Subcutaneous abdominal adipose tissue (tissue), 5 donors: ENCODE measurements around the gene ACOX1.

Source experiments
- H3K27ac ChIP-seq: one replicate; pipeline ENCODE4 v1.7.0; 2013; ENCODE audit warnings: low read depth, mild to moderate bottlenecking, inconsistent platforms, low read length, moderate library complexity
- H3K27me3 ChIP-seq, 5 donors: one replicate each; pipeline ENCODE4 v1.7.0; 2013; ENCODE audit warnings: low read length in 5 of 5, inconsistent platforms in 1 of 5; ENCODE audit not compliant: control insufficient read depth in 5 of 5, insufficient read depth in 4 of 5
- H3K36me3 ChIP-seq, 5 donors: one replicate each; pipeline ENCODE4 v1.7.0; 2013; ENCODE audit warnings: low read length in 5 of 5; ENCODE audit not compliant: control insufficient read depth in 5 of 5, insufficient read depth in 5 of 5
- H3K4me1 ChIP-seq, 5 donors: one replicate each; pipeline ENCODE4 v1.7.0; 2013; ENCODE audit warnings: low read length in 5 of 5, mild to moderate bottlenecking in 3 of 5, moderate library complexity in 1 of 5; ENCODE audit not compliant: control insufficient read depth in 5 of 5, insufficient read depth in 5 of 5
- H3K4me3 ChIP-seq, 5 donors: one replicate each; pipeline ENCODE4 v1.7.0; 2013; ENCODE audit warnings: low read length in 5 of 5, low read depth in 1 of 5
- H3K9ac ChIP-seq, 5 donors: one replicate each; pipeline ENCODE4 v1.7.0; 2013; ENCODE audit warnings: low read length in 5 of 5, mild to moderate bottlenecking in 4 of 5, moderate library complexity in 3 of 5
- H3K9me3 ChIP-seq, 5 donors: one replicate each; pipeline ENCODE4 v1.7.0; 2013; ENCODE audit warnings: low read length in 5 of 5; ENCODE audit not compliant: control insufficient read depth in 5 of 5
- donor health status: healthy.
- donor health status: healthy.
- donor health status: healthy.
- donor health status: healthy.
- donor health status: healthy.

Gene ACOX1

GRCh38 chr17:75922963-75923874 lies 55.7 kb downstream of the ACOX1 start:
- Histone ChIP-seq H3K27ac (no peak overlapping the region), H3K9me3 (no peaks in the 10 kb centered on the region), H3K36me3 (peaks cover 0 to 37% (median 24%) of the 10 kb centered on the region in 5 donors), H3K27me3 (no peaks in the 10 kb centered on the region), H3K4me1 (peaks cover 0 to 5% (median 0%) of the 10 kb centered on the region in 5 donors), H3K4me3 (no peak overlapping the region), H3K9ac (no peak overlapping the region)

- Histone ChIP-seq H3K4me3 (no peak overlapping the region), H3K9me3 (no peaks in the 10 kb centered on the region), H3K27ac (no peak overlapping the region), H3K36me3 (peaks cover 0 to 45% (median 29%) of the 10 kb centered on the region in 5 donors), H3K4me1 (peaks cover 0 to 5% (median 0%) of the 10 kb centered on the region in 5 donors), H3K9ac (no peak overlapping the region), H3K27me3 (no peaks in the 10 kb centered on the region)
Observed at GRCh38 chr17:75922173-75922961, 56.6 kb downstream of the ACOX1 start.

GRCh38 chr17:75921596-75921995 lies 57.4 kb downstream of the ACOX1 start:
- no peaks in the 10 kb centered on the region for H3K27me3 ChIP-seq
- H3K36me3 ChIP-seq, result peaks cover 0 to 47% (median 28%) of the 10 kb centered on the region in 5 donors
- no peak overlapping the region for H3K9ac ChIP-seq
- peaks cover 0 to 5% (median 0%) of the 10 kb centered on the region in 5 donors for H3K4me1 ChIP-seq
- H3K9me3 ChIP-seq, result no peaks in the 10 kb centered on the region
- H3K4me3 ChIP-seq, result no peak overlapping the region
- no peak overlapping the region for H3K27ac ChIP-seq

- H3K4me1 ChIP-seq, result peaks cover 0 to 5% (median 0%) of the 10 kb centered on the region in 5 donors
- no peaks in the 10 kb centered on the region for H3K9me3 ChIP-seq
- H3K4me3 ChIP-seq, result no peak overlapping the region
- no peaks in the 10 kb centered on the region for H3K27me3 ChIP-seq
- H3K27ac ChIP-seq, result no peak overlapping the region
- no peak overlapping the region for H3K9ac ChIP-seq
- H3K36me3 ChIP-seq, result peaks cover 0 to 33% (median 17%) of the 10 kb centered on the region in 5 donors
Observed at GRCh38 chr17:75920045-75920560, 58.9 kb downstream of the ACOX1 start.

GRCh38 chr17:75919611-75920010 lies 59.4 kb downstream of the ACOX1 start:
- Histone ChIP-seq H3K9me3 (no peaks in the 10 kb centered on the region), H3K27me3 (no peaks in the 10 kb centered on the region), H3K36me3 (peaks cover 0 to 35% (median 20%) of the 10 kb centered on the region in 5 donors), H3K4me3 (no peak overlapping the region), H3K9ac (no peak overlapping the region), H3K4me1 (peaks cover 0 to 5% (median 0%) of the 10 kb centered on the region in 5 donors), H3K27ac (no peak overlapping the region)

DNA sequence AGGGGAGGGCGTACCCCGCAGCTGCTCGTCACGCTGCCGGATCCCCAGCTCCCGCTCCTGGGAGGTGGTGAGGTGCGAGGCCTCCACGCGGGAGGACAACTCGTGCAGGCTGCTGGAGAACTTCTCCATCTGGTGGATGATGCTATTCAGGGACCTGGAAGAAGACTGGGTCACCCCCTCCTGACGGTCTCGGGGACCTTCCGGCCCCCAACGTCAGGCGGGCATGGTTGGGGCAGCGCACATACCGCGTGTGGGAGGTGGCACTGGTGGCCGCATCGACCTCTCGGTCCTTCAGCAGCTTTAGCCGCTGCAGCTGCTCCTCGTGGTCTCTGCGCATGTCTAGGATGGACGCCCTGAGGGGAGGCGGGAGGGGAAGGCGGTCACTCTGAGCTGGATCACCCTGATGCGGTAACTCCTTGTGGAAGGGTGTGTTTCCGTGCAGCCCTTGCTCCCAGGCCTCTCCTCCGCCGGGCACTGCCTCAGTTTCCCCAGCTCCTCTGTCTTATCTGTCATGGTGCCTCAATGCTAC lies 61.0 kb downstream of the ACOX1 start:
- no peaks in the 10 kb centered on the region for H3K9me3 ChIP-seq
- no peak overlapping the region for H3K9ac ChIP-seq
- peaks cover 0 to 5% (median 0%) of the 10 kb centered on the region in 5 donors for H3K4me1 ChIP-seq
- H3K27me3 ChIP-seq, result no peaks in the 10 kb centered on the region
- peaks cover 0 to 45% (median 26%) of the 10 kb centered on the region in 5 donors for H3K36me3 ChIP-seq
- no peak overlapping the region for H3K4me3 ChIP-seq
- no peak overlapping the region for H3K27ac ChIP-seq

DNA sequence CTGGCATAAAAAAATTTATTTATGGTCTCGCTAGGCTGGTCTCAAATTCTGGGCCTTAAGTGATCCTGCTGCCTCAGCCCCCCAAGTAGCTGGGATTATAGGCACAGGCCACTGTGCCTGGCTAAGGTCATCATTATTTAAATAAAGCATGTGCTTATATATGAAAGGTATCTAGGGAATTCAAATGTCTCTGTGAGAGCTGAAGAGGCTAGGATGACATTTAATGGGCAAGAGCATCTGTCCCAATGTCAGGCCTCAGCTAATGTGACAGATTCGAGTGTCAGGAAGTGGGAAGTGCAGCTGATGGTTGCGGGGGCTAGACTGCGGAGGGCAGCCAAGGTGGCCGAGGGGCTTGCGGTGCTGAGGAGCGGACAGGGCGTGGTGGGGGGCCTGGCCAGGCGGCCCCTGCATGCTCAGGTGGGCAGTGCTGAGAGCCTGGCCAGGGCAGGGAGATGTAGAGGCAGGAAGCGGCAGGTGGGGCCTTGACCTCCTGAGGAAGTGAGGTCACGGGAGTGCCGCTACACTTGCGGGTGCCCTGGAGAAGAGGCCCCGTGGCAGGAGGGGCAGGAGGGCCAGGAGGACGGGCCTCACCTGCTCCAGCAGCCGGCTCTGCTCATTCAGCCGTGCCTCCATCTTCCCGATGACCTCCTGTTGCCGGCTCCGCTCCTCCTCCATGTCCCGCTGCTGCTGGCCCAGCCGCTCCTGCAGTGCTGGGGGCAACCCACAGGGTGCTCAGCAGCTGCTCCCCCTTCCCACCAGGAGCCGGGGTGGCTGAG lies 61.6 kb downstream of the ACOX1 start:
- Histone ChIP-seq H3K27ac (no peak overlapping the region), H3K9me3 (no peaks in the 10 kb centered on the region), H3K36me3 (peaks cover 0 to 42% (median 25%) of the 10 kb centered on the region in 5 donors), H3K4me3 (no peak overlapping the region), H3K9ac (no peak overlapping the region), H3K27me3 (no peaks in the 10 kb centered on the region), H3K4me1 (peaks cover 0 to 5% (median 0%) of the 10 kb centered on the region in 5 donors)

GRCh38 chr17:75915268-75915667 lies 63.7 kb downstream of the ACOX1 start:
- Histone ChIP-seq H3K4me3 (no peak overlapping the region), H3K9ac (no peak overlapping the region), H3K27me3 (no peaks in the 10 kb centered on the region), H3K27ac (no peak overlapping the region), H3K9me3 (no peaks in the 10 kb centered on the region), H3K4me1 (peaks cover 0 to 4% (median 0%) of the 10 kb centered on the region in 5 donors), H3K36me3 (peaks cover 0 to 53% (median 26%) of the 10 kb centered on the region in 5 donors)

- Histone ChIP-seq H3K36me3 (peaks cover 0 to 48% (median 24%) of the 10 kb centered on the region in 5 donors), H3K4me3 (no peak overlapping the region), H3K4me1 (peaks cover 0 to 4% (median 0%) of the 10 kb centered on the region in 5 donors), H3K9ac (no peak overlapping the region), H3K27me3 (no peaks in the 10 kb centered on the region), H3K27ac (no peak overlapping the region), H3K9me3 (no peaks in the 10 kb centered on the region)
Observed at GRCh38 chr17:75914643-75915267, 64.2 kb downstream of the ACOX1 start.
